ENCODE data around the gene KCNA1.
A peak's percentile ranks its signal among the peaks of the same experiment; 100 is the strongest.

The KCNA1 gene

DNA sequence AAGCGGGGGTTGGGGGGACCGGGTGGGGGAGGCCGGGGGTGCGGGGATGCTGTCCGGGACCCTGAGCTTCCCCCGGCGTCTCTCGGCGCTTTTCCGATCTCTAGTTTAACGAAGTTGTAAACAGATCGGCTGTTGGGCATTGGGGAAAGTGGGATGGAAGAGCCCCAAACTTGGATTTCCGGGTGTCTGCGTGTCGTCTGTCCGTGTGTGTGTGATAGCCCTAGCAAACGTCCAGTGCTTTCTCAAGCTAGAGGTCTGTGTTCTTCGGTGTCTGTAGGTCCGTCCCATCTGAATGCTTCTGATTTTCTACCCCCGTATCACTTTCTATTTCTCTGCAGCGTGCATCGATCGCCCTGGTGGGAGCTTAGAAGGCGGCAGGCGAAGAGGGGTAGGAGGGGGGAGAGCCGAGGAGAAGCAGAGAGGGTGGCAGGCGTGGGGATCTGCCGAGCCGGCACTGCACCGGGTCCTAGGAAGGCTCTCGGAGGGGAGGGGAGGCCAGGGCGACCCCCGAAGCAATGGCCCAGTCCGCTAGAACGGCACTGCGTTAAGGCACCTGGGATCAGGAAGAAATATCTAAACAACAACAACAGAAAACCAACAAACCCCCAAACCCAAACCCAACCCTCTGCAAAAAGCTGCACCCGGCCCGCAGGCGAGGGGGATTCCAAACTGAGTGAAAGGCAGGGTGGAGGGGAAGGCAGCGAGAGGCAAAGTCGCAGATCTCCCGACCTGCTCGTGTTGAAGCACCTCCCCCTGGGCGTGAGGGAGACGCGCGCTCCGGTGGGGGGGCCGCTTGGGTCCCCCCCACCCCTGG is 1.0 kb downstream of the KCNA1 start:
- TF ChIP-seq, protein P1, sequence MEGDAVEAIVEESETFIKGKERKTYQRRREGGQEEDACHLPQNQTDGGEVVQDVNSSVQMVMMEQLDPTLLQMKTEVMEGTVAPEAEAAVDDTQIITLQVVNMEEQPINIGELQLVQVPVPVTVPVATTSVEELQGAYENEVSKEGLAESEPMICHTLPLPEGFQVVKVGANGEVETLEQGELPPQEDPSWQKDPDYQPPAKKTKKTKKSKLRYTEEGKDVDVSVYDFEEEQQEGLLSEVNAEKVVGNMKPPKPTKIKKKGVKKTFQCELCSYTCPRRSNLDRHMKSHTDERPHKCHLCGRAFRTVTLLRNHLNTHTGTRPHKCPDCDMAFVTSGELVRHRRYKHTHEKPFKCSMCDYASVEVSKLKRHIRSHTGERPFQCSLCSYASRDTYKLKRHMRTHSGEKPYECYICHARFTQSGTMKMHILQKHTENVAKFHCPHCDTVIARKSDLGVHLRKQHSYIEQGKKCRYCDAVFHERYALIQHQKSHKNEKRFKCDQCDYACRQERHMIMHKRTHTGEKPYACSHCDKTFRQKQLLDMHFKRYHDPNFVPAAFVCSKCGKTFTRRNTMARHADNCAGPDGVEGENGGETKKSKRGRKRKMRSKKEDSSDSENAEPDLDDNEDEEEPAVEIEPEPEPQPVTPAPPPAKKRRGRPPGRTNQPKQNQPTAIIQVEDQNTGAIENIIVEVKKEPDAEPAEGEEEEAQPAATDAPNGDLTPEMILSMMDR (IDR thresholded peaks at IDR 0.05), result no peak
- Histone ChIP-seq H3K4me3 (peak overlapping the region; percentile 73), H3K27ac (no peak overlapping the region)
- no peak for DNase-seq (ENCODE audit: low spot score)

DNA sequence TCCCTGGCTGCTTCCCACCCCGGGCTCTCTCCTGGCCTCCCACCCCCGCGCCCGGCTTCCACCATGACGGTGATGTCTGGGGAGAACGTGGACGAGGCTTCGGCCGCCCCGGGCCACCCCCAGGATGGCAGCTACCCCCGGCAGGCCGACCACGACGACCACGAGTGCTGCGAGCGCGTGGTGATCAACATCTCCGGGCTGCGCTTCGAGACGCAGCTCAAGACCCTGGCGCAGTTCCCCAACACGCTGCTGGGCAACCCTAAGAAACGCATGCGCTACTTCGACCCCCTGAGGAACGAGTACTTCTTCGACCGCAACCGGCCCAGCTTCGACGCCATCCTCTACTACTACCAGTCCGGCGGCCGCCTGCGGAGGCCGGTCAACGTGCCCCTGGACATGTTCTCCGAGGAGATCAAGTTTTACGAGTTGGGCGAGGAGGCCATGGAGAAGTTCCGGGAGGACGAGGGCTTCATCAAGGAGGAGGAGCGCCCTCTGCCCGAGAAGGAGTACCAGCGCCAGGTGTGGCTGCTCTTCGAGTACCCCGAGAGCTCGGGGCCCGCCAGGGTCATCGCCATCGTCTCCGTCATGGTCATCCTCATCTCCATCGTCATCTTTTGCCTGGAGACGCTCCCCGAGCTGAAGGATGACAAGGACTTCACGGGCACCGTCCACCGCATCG is 1.8 kb downstream of the KCNA1 start:
- TF ChIP-seq, protein P1 (IDR thresholded peaks at IDR 0.05), result no peak
- Histone ChIP-seq H3K27ac (no peak overlapping the region), H3K4me3 (peak overlapping the region; percentile 73)
- no peak for DNase-seq (ENCODE audit: low spot score)

DNA sequence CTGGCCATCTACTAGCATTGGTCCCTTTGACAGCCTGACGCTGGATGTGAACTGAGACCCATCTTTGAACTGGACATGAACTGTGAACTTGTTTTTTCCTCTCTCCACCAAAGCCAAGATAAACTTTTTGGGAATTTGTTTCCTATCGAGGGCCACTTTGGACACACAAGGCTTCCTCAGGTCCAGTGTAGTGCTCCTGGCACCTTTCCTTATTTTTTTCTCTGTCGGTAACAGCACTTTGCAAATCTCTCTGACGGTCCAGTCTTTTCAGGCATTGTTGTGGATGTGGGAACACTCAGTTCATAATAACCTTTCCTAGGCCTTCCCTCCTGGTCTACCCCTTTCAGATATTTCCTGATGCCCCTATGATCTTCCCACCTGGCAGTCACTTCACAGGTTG is 5.0 kb downstream of the KCNA1 start:
- no peak for DNase-seq (ENCODE audit: low spot score)
- no peak overlapping the region for H3K4me3 ChIP-seq
- TF ChIP-seq, protein P1 (IDR thresholded peaks at IDR 0.05), result no peak
- H3K27ac ChIP-seq, result no peak overlapping the region

DNA sequence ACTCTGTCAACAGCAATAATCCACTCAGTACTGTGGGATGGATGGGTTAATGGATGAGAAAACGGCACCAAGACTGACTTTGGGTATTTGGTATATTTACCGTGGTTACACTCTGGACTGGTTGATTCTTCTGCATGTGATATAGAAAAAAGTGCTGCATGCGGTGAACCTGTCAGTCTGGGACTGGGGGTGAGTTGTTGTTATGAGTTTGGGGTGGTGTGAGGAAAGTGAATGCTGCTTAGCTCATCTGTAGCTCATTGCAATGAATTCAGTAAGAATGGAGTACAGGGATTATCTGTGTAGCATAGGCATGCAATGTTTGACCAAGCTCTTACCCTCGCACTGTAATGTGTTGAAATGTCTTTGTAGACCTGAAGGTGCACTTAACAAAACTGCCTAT is 6.0 kb downstream of the KCNA1 start:
- H3K27ac ChIP-seq, result no peak overlapping the region
- no peak overlapping the region for H3K4me3 ChIP-seq
- no peak for DNase-seq (ENCODE audit: low spot score)
- TF ChIP-seq, protein P1 (IDR thresholded peaks at IDR 0.05), result no peak

DNA sequence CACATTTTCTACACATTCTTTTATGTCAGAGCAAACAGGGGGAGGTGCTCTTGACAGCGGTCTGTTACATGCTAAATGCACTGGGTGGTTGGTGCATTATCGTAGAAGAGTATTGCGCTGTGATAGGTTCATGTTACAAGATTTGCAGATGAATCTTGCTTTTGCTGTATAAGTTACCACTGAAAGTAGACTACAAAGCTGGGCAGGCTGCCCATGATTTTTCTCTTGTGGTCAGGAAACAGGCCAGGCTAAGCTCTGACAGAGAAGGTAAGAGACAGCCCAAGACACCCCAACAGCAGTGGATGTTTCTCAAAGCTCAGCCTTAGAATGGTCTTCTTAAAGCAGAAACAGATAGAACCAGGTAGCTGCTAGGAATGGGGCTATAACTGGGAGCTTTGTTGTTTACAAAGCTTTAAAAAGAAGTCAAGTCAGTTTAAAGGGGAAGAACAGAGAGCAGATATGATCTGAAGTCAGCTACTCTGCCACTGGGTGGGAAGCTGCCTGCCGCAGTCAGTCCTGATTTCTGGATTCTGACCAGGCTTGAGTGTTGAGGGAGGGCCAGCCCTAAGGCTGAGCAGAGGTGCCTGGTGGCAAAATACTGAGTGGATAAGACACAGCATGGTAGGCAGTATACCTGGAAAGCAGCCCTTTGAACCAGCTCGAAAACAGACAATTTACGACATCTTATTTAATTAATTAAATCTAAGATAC is 9.4 kb downstream of the KCNA1 start:
- TF ChIP-seq, protein P1 (IDR thresholded peaks at IDR 0.05), result no peak
- Histone ChIP-seq H3K27ac (no peak overlapping the region), H3K4me3 (no peak overlapping the region)
- no peak for DNase-seq (ENCODE audit: low spot score)

DNA sequence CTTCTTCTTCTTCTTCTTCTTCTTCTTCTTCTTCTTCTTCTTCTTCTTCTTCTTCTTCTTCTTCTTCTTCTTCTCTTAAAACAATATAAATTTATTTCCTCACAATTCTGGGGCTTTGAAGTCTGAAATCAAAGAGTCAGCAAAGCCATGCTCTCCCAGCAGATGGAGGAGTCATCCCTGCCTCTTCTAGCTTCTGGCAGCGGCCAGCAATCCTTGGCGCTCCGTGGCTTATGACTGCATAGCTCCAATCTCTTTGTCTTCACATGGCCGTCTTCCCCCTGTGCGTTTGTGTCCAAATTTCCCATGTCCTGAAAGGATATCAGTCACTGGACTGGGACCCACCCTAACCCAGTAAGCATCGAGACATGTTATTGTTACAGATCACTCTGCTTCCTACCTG is 22.9 kb downstream of the KCNA1 start:
- TF ChIP-seq, protein P1 (IDR thresholded peaks at IDR 0.05), result no peak
- no peak for DNase-seq (ENCODE audit: low spot score)
- no peak overlapping the region for H3K4me3 ChIP-seq
- no peak overlapping the region for H3K27ac ChIP-seq

All from coronary artery (tissue), 2 donors.